ENCODE results near the gene PTPRF.
"Not testable (repeated sequence)": the region's sequence is repeated elsewhere in the genome, so short reads cannot be mapped to it uniquely, and the experiment has no call there.

- not testable (repeated sequence) for TF ChIP-seq CTCF, POLR2A (IDR thresholded peaks at IDR 0.05)
Observed at GRCh38 chr1:43549394-43549793, 18.7 kb downstream of the PTPRF start.

Data from lower leg skin (tissue), 3 donors.